Activated T-helper 1 cell treated with Interleukin-2 at 50 U/mL for 16 hours (primary cell): ENCODE data around the gene LZTR1.

ENCODE experiments used
- DNase-seq: peaks from one replicate; pipeline ENCODE4 v3.0.0-alpha.2; 2020; ENCODE audit warnings: low read depth

Gene LZTR1

DNA sequence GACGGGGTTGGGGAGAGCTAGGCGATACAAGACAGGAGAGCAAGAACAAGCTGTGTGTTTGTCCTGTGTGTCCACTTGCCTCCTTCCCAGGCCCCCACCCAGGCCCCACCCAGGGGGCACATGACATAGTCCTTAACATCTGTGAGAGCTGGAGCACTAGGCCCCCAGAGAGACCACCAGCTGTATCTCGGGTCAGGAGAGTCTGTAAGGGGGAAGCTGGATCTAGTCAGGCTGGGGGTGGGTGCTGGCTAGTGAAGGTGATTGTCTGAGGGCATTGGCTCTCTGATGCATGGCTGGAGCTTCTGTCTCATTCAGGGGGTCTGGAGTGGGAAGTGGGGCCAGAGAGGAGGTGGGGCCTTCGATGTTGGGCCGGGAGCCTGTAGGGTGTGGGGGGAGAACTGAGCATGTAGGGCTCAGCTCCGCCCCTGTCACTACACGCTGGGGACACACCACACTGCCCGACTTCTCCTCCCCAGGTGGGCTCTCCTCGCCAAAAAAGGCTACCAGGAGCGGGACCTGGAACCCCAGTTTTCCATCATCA lies 33.4 kb downstream of the LZTR1 start:
- DNase-seq = no peak

DNA sequence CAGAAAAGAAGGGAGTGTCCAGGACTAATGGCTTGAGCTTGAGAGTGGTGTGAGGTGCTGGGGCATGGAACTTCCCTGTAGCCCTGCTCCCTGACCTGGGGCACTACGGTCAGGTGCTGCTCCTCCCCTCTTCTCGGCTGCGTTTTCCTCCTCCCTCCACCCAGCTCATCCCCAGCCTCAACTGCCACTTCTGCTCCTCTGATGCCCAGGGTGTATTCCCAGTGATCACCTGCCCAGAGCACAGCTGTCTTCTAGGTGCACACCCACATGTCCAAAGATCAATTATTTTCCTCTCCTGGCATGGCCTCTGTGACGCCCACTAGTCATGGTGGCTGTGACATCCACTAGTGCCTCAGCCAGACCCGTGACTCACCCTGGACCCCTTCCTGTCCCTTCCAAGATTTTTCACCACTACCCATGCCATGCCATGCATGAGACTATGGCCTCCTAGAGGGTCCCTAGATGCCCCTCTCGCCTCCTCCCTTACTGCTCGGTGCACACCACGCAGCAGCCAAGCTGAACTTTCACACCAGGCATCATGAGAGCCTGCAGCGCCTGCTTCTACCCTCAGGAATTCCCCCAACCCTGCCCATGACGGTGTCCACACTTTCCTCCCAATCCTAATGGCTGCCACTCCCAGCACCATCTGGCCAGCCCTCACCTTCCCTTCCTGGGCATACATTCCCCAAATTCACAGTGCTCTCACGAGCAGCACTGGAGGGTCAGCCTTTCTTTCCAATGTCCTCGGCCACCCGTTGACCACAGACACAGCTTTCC lies 34.7 kb downstream of the LZTR1 start:
- DNase-seq = no peak

DNA sequence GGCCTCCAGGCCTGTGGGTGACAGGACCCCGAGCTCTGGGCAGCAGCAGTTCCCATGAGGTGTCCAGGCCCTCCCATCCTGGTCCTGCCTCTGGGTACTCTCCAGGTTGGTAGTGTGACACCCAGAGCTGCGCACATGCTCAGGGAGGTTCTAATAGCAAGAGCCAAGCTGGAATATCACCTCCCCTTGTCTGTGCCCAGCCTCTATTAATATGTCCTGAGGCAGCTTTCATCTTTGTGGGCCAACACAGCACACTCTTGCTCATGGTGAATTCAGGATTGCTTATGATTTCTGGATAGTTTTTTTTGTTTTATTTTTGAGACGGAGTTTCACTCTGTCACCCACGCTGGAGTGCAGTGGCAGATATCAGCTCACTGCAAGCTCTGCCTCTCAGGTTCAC lies 36.2 kb downstream of the LZTR1 start:
- DNase-seq = no peak

DNA sequence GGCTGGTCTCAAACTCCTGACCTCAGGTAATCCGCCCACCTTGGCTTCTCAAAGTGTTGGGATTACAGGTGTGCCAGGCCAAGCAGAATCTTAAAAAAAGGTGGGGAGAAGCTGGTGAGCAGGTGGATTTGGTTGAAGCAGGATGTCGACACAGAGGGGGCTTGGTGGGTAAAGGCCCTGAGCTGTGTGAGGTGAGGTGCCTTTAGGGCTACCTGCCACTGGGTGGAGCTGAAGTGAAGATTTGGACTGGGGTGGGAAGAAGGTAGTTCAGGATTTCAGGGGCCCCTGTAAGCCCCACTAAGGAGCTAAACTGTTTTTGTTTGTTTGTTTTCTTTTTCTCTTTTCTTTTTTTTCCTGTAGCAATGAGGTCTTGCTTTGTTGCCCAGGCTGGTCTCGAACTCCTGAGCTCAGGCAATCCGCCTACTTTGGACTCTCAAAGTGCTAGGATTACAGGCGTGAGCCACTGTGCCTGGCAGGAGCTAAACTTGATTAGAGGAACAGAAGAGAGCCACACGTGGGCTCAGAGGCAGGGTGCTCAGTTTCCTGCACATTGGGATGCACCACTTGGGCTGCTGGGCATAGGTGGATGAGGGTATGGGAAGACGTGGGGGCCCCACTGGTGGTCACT lies 38.8 kb downstream of the LZTR1 start:
- no peak for DNase-seq

DNA sequence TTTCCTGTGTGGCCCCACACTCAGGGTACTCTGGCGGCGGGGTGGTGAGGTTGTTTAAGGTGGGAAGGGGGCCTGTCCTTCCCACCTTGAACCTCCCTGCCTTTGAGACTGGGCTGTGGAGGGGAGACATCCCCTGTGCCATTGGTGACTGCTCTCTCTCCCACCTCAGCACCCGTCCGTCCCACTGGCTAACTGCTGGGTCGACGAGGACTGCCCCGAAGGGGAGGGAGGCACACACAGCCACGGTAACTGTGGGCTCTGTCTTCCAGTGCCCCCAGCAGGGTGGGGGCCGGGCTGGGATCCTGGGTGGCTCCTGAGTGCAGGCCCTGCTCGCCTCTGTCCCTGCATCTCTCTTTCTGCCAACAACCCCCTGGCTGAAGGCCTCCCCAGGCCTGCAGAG lies 40.4 kb downstream of the LZTR1 start:
- DNase-seq = no peak

DNA sequence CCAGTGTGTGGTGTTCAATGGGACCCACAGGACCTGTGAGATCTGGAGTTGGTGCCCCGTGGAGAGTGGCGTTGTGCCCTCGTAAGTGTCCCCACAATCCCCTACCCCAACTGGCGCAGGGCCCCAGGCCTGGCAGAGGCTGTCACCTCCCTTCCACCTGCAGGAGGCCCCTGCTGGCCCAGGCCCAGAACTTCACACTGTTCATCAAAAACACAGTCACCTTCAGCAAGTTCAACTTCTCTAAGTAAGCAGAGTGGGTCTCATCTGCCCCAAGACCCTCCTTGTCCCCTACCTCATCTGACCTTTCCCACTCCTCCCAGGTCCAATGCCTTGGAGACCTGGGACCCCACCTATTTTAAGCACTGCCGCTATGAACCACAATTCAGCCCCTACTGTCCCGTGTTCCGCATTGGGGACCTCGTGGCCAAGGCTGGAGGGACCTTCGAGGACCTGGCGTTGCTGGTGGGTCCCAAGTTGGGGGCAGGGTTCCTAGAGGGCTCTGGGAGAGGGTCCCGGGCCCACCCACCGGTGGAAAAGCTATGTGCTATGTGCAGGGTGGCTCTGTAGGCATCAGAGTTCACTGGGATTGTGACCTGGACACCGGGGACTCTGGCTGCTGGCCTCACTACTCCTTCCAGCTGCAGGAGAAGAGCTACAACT lies 41.0 kb downstream of the LZTR1 start:
- no peak for DNase-seq

DNA sequence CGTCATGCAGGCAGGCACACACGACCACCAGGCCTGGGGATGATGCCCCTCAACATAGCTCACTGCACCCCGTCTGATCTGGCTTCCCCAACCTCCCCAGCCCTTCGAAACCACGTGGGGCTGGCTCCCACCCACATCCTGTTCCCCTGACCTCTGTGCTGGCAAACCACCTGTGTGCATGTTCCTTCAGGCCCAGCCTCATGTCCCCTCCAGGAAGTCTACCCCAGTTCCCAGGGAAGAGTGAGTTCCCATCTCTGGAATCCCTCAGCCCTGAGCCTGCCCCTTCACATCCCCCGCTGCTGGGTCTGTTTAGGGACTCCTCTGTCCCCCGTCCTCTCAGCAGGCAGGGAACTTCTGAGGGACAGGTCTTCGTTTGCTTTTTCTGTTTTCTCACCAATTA lies 43.2 kb downstream of the LZTR1 start:
- no peak for DNase-seq

DNA sequence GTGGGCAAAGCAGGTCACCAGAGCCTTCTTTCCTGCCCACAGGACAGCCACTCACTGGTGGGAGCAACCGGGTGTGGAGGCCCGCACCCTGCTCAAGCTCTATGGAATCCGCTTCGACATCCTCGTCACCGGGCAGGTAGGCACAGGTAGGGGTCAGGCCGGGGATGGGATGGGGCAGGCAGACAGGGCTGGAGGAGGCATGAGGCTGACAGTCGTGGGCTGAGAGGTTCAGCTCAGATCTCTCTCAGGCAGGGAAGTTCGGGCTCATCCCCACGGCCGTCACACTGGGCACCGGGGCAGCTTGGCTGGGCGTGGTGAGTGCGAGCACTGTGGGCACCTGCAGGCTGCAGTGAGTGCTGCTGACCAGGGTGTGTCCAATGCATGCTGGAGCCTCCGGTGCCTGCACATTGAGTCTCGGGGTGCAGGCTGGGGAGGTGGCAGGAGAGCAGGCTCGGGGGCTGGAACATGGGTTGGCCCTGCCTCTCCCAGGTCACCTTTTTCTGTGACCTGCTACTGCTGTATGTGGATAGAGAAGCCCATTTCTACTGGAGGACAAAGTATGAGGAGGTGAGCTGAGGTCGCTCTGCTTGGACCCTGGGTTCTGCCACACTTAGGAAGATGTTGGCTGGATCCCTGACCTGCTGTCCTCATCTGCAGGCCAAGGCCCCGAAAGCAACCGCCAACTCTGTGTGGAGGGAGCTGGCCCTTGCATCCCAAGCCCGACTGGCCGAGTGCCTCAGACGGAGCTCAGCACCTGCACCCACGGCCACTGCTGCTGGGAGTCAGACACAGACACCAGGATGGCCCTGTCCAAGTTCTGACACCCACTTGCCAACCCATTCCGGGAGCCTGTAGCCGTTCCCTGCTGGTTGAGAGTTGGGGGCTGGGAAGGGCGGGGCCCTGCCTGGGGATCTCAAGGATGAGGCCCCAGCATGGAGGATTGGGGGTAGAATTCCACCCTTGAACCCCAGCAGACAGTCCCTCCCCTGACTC lies 44.0 kb downstream of the LZTR1 start:
- no peak for DNase-seq

DNA sequence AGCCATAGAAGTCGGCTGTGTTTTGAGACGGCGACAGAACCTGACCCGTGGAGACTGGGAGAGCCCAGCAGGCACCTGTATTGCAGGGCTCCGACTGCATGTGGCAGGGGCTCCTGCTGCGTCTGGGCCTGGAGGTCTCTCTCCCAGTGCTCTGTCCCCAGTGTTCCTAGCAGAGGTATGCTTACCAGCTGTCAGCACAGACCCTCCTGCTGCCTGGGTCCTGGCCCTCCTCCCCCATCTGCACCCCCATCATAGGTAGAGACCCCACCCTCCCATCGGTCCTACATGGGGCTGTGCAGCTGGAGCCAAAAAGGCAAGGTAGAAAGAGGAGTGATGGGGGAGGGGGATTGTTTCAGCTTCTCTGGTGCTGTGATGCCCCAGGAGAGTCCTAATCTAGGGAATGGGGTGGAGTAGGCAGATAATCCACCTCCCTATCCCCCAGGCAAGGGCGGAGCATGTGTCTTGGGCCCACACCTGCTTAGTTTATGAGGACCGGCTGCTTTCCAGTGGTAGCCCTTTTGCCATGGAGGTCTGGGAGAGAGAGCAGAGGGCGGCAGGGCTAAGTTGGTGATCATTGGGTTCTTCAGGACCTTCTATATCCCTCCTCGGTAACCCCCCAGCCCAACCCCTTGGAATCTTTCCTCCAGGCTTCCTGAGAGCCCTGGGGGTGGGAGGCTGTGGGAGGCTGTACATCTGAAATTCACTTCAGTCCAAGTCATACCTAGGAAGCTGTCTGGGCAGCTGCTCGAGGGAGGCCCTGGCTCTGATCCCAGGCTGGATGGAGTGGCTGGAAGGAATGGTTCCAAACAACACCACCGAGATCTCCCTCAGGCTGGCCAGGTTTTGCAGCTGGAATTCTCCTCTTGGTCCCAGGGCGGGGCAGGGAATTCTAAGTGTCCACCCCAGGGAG lies 44.9 kb downstream of the LZTR1 start:
- no peak for DNase-seq

DNA sequence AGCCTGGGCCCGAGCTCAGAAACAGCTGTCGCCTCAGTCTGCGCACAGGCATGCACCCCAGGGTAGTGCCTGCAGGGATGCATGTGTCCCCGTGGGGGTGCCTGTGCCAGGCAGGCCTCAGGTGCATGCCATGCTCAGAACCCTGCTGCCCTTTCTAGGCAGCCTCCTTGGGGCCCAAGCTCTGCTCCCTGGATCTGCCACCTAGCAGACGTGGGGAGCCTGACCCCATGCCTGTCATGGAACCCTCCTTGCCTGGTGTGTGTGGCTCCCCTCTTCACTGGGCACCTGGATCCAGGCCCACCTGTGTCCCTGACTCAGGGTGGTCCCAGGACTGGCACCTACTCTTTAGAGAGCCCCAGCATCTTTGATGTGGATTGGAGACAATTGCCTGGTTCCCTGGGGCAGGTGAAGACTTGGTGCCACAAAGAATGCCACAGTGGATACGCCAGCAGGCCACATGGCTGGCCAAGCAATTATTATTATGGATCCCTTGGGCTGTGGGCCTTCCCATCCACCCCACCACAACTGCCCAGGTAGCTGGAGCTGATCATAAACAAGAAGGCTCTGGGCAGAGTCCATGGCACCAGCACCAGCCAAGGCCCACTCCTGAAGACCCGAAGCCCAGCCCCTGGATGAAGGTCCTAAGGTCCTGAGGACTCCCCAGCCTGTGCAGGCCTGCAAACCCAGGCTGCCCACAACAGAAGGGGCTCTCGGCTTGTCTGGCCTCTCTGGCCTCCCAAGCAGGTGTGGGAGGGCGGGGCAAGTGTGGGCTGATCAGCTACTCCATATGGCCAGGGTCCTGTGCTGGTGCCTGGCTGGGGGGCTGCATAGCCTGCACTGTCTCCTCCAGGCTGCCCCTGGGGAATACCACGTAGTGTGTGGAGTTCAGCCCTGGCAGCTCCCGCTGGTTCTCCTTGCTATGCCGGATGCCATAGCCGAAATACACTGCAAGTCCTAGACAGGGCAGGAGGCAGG lies 46.5 kb downstream of the LZTR1 start:
- DNase-seq = no peak

DNA sequence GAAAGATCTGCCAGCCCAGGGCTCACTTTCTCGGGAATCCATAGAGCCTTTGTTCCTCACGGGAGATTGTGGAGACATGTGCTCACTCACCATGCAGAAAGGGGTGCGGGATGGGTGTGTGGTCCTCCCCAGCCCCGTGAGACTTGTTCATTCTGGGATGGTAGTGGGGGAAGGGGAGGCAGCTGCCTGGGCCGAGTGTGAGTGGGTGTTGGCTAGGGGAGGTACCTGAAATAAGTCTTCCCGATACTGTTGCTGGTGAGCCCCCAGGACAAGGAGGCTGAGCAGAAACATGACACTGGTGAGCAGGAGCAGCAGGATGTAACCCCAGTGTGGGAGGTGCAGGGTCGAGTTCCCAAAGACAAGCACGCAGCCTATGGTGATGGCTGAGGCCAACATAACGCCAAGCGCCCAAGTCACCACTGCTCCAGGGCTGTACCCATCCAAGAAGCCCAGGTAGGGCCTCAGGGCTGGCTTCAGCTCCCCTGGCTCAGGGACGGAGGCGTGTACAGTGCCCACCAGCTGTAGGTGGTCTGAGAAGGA lies 47.5 kb downstream of the LZTR1 start:
- DNase-seq = no peak

DNA sequence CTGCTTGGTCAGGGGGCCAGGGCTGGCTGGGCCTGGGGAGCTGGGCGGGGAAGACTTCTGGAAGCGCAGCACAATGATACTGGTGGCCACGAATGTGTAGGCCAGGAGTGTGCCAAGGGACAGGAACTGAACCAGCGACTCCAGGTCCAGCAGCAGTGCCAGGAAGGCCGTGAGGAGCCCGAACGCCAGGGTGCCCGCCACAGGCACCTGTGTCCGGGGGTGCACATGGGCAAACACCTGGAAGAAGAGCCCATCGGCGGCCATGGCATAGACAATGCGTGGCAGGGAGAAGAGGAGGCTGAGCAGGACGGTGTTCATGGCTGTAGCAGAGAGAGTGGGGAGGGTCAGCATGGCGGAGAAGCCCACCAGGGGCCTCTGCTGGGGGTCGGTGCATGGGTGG lies 47.9 kb downstream of the LZTR1 start:
- DNase-seq = no peak

DNA sequence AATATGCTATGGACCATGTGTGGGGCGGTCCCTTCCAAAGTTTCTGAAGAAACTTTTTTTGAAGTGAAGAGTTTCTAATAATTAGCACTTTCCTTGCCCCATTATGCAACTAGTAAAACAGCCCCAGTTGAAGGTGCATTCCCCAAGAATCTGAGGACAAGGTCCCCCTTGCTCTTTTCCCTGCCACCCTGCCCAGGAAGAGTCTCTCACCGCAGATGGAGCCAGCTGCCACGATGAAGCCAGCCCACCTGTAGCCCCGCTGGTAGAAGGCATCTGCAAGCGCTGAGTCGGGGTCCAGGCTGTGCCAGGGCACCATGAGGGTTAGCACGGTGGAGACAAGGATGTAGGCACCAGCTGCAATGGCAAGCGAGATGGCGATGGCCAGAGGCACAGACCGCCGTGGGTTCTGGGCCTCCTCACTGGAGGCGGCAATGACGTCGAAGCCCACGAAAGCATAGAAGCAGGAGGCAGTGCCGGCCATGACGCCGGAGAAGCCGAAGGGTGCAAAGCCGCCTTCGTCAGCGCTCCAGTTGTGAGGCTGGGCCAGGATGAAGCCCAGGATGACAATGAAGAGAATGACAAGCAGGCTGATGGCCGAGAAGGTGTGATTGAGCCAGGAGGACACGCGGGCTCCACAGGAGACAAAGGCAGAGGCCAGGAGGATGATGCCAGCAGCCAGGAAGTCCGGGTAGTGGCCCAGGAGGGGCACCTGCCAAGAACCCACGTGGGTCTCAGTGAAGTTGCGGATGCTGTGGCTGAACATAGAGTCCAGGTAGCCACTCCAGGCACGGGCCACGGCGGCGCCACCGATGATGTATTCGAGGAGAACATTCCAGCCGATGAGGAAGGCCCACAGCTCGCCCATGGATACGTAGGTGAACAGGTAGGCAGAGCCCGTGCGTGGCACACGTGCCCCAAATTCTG lies 48.8 kb downstream of the LZTR1 start:
- no peak for DNase-seq

DNA sequence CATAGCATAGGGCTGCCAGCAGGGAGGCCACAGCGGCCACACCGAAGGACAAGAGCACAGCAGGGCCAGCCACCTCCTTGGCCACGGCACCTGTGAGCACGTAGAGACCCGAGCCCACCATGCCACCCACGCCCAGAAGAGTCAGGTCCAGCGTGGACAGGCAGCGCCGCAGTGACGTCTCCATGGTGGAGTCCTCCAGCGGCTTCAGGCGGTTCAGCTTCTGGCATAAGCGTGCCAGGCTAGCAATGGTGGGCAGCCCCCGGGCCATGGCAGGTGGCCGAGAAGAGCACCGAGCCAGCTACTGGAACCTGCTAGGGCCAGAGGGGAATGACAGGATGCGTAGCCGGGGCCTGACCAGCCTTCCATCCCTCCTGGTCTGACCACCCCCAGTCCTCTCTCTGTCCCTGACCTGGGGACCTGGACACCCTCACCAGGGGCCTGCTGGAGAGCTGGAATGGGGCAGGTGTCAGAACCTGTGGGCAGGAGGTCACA lies 49.5 kb downstream of the LZTR1 start:
- DNase-seq = no peak

DNA sequence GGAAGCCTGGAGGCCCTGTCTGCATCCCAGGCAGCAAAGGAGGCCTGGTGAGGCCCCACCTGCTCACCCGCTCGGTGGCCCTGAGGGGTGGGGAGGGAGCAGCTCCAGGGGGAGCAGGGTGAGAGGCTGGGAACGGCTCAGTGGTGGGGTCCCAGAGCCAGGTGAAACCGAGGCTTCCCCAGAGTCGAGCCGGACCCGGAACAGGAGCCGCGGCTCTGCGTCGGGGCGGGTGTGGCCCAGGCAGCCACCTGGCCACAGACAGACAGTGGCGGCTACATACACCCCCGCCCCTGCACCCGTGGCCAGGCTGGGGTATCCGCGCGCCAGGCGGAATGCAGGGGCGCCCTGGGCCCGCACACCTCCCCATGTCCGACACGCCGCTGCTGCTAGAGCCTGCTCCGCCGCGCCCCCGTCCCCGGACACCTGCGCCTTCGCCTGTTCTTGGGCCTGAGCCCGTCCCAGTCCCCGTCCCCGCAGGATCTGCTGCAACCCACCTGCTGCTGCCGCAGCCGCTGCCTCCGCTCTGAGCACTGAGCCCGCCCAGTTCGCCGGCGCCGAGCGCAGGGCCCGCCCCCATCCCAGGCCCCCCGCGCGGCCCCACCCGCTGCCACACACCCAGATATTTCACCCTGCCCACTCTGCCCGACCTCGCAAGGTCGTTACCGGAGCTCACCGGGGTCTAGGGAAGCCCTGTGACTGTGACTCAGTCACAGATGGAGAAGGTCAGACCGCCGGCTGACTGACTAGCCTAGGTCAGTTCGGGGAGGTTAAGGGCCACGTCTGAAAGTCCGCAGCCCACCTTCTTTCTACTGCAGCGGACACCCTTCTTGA lies 50.2 kb downstream of the LZTR1 start, which contains the start of gene SLC7A4:
SLC7A4 (minus strand) TSS at position 525 of the 831 bp plus-strand sequence. CDS start 749 bp downstream, outside the sequence.
- no peak for DNase-seq

DNA sequence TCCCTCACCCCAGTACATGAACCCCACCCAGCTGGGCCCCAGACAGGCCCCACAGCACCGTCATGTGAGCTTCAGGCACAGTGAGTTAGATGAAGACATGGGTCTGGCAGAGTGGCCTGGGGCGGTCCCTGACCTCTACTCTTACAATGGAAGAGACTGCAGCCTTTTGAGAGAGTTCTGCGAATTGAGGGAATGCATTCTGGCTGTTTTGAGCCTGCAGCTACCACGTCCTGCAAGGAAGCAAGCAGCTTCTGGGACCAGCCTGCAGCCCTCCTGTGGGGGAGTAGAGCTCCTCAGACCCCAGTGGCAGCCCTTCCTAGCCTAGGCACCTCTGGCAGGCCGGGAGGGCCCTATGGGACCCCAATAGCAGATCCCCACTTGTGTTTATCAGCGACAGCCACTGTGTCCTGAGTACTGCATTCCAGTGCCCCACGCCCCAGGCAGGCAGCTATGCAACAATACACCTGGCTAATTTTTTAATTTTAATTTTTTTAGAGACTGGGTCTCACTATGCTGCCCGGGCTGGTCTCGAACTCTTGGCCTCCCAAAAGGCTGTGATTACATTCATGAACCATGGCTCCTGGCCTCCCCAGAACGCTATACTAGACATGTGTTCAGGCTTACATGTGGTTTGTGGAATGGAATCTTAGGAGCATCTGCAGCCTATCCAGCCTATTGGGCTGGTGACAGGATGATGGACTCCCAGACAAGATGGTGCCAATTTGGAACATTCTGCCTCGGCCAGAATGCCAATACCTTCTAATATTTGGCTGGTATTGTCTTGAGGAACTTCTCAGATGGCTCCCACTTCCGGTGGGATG lies 51.0 kb downstream of the LZTR1 start:
- DNase-seq = no peak
